GM08714 (cell line): ENCODE results near the gene TMEM69.
"Not testable (repeated sequence)": the region's sequence is repeated elsewhere in the genome, so short reads cannot be mapped to it uniquely, and the experiment has no call there.

Experiments used
- H3K4me3 ChIP-seq: fragments of 200-500 bp; sonication (Bioruptor generic); 2 replicates; pipeline ENCODE4 v1.5.1; 2014; ENCODE audit warnings: mild to moderate bottlenecking, low read length, inconsistent platforms
- ZNF274 ChIP-seq: IDR thresholded peaks from 2 replicates; pipeline ENCODE4 v1.6.1; 2012; ENCODE audit warnings: mild to moderate bottlenecking, low read depth, low read length

The TMEM69 gene

DNA sequence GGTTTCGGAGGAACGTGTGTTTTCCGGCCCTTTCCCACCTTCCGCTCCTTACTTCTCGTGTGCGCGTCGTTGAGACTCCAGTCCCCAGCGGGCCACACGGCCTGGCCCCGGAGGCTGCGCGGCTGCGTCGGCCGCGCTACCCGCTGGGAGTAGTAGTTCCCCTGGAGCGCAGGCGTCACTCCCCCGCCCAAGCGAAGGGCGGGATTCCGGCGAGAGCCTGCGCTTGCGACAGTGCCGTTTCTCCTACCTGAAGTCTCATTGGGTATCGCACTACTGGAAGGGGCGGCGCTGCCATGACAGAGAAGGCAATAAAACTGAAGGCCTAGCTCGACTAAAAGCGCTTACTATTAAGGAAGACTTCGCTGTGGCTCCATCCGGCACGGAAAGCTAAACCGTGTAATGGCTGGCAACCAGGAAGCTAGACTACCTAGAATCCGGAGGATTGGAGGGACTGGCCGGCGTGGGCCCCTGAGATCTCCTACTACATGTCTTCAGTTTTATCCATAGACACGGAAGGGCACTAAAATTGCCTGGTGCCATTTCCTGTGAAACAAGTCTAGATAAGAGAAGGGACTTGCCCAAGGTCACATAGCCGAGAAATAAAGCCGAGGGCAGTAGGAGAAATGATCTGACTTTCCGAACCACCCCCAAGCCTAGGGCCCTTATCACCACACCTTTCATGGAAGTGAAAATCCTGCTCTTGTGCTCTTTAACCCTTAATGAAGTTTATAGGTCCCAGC lies 797 bp upstream of the TMEM69 start:
- no peak for TF ChIP-seq ZNF274
- H3K4me3 ChIP-seq, result peak overlapping the region; percentile 78

DNA sequence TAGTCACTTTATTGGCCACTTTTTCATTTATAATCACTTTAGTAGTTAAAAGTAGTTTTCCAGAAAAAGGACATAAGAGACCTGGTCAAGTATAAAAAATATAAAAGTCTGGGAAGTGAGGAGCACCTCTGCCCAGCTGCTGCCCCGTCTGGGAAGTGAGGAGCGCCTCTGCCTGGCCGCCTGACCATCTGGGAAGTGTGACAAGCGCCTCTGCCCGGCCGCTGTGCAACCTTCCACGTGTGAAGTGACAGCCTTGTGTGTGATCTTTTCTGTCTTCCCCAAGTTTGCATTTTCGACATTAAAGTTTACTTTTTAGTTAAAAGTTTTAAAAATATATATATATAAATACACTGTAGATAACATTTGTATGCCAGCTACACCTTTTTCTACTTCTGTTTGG lies 5.8 kb downstream of the TMEM69 start:
- H3K4me3 ChIP-seq, result not testable (repeated sequence)

DNA sequence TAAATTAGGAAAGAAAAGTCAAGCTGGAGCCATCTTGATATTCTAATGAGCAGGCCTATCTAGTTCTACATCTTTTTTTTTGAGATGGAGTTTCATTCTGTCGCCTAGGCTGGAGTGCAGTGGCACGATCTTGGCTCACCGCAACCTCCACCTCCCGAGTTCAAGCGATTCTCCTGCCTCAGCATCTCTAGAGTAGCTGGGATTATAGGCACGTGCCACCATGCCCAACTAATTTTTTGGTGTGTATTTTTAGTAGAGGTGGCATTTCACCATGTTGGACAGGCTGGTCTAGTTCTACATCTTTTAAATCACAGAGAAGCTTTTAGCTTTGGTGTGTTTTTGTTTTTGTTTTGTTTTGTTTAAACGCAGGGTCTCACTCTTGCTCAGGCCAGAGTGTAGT lies 6.8 kb downstream of the TMEM69 start:
- TF ChIP-seq ZNF274, result no peak
- no peak overlapping the region for H3K4me3 ChIP-seq

DNA sequence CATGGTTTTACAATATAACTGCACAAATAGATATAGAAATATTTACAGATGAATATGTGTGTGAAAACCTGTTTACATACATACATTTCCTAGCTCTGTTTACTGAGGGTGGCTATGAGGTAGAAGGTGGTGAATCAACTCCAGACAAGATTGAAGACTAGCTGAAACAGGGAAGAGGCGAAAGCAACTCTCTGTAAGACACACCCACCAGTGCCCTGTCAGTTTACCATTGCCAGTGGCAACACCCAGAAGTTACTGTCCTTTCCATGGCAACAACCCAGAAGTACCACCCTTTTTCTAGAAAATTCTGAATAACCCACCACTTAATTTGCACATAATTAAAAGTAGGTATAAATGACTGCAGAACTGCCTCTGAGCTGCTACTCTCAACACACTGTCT lies 16.7 kb downstream of the TMEM69 start:
- H3K4me3 ChIP-seq, result no peak overlapping the region
- TF ChIP-seq ZNF274, result no peak

DNA sequence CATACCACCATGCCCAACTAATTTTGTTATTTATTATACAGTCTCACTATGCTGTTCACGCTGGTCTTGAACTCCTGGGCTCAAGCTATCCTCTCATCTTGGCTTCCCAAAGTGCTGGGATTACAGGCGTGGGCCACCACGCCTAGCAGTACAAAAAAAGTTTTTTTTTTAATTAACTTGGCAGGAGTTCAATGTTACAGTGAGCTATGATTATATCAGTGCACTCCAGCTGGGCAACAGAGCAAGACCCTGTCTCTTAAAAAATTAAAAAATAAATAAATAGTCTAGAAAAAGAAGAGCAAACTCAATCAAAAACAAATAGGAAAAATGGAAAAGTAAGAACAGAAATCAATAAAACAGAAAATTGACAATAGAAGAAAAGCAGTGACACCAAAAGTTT lies 25.7 kb downstream of the TMEM69 start:
- no peak overlapping the region for H3K4me3 ChIP-seq
- no peak for TF ChIP-seq ZNF274

DNA sequence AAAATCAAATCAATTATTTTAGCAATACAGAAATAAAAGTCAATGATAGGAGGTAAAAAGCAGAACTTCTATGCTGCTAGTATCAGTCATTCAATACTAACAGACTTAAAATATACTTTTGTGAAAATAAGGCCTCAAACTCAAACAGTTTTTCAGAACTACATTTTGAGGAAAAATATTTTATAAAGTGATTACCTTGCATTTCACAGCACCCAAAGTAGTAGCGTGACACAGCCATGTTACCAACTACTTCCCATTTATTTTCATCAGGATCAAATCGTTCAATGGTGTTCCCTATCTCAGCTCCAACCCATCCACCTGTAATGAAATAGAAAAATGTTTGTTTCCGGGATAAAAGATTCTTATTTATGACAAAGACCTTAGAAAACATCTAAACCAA lies 28.7 kb downstream of the TMEM69 start:
- TF ChIP-seq ZNF274, result no peak
- H3K4me3 ChIP-seq, result no peak overlapping the region

DNA sequence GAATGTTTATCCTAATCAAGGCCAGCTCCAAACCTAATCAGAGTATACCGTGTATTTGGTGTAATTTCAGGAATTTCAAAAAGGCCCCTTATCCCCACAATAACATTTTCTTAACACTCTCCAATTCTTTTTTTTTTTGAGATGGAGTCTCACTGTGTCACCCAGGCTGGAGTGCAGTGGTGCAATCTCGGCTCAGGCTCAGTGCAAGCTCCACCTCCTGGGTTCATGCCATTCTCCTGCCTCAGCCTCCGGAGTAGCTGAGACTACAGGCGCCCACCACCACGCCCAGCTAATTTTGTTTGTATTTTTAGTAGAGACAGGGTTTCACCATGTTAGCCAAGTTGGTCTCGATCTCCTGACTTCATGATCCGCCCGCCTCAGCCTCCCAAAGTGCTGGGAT lies 29.4 kb downstream of the TMEM69 start:
- not testable (repeated sequence) for H3K4me3 ChIP-seq

DNA sequence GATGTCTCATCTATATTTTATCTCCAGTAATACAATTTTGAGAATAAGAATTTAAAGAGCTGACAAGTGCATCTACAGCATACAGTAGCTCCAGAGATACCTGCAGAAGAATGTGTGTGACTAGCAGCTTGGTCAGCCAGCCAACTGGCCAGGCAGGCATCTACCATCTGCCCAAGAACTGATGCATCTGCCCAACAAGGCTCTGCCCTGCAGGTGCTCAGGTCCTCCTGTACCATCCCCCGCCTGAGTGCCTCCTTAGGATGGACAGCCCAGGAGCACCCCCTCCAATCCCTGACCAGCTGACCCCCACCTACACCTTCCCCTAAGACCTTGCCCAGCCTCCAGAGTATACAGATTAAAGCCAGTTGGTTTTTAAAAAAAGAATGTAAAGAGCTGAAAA lies 30.3 kb downstream of the TMEM69 start:
- no peak for TF ChIP-seq ZNF274
- H3K4me3 ChIP-seq, result no peak overlapping the region

DNA sequence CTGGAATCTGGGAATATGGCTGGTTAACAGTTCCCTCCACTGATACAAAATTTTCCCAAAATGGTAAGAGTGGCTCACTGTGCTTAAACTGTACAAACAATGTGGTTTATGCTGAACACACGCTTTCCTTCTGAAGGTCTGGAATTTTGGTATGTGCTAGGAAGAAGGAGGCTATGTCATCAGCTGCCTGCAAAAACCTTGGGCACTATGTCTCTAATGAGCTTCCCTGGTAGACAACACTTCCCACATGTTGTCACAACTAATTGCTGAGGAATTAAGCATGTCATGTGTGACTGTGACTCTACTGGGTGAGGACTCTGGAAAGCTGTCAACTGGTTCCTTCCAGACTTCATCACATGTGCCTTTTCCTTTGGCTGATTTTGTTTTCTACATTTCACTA lies 33.2 kb downstream of the TMEM69 start:
- no peak for TF ChIP-seq ZNF274
- H3K4me3 ChIP-seq, result no peak overlapping the region

DNA sequence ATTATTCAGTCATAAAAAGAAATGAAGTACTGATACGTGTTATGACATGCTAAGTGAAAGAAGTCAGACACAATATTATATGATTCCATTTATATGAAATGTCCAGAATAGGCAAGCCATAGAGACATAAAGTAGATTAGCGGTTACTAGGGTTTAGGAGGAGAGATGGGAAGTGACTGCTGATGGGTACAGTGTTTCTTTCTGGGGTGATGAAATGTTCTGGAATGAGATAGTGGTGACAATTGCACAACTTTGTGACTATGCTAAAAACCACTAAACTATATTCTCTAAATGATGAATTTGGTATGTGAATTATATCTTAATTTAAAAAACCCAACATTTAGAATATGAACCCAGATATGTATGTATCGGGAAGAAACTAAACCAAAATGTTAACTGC lies 34.8 kb downstream of the TMEM69 start:
- H3K4me3 ChIP-seq, result no peak overlapping the region
- no peak for TF ChIP-seq ZNF274

DNA sequence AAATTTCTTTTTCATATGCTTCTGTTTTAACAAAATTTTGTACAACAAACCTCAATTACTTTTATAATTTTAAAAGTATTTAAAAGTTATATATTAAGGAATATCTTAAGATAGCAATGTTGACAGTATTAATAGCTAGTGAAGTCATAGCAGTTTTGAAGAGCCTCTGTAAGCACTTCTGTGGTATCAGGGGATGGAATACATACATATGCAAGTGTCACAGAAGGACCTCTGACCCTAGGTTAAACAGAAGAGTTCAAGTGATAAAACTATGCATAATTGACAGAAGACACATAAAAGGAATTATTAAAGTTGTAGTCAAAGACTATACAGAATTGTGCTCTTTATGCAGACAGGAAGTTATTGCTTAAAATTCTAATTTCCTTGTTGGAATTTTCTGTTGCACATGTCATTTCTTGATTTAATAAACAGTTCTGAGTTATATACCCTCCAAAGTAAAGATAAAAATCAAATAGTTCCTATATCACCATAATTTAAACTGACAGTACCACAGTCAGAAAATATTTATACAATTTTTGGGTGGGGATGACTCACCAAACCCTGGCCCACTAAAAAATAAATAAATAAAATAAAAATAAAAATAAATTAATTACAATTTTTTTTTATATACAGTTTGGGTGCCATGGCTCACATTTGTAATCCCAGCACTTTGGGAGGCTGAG lies 35.4 kb downstream of the TMEM69 start:
- no peak for TF ChIP-seq ZNF274

DNA sequence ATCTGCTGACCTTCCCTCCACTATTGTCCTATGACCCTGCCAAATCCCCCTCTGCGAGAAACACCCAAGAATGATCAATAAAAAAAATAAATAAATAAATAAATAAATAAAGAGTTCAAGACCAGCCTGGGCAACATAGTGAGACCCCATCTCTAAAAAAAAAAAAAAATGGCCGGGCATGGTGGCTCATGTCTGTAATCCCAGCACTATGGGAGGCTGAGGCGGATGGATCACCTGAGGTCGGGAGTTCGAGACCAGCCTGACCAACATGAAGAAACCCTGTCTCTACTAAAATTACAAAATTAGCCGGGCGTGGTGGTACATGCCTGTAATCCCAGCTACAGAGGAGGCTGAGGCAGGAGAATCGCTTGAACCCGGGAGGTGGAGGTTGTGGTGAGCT lies 38.0 kb downstream of the TMEM69 start:
- H3K4me3 ChIP-seq, result not testable (repeated sequence)

More for the DNA sequence above, 35.4 kb downstream of the TMEM69 start:
- no peak overlapping the region for H3K4me3 ChIP-seq

DNA sequence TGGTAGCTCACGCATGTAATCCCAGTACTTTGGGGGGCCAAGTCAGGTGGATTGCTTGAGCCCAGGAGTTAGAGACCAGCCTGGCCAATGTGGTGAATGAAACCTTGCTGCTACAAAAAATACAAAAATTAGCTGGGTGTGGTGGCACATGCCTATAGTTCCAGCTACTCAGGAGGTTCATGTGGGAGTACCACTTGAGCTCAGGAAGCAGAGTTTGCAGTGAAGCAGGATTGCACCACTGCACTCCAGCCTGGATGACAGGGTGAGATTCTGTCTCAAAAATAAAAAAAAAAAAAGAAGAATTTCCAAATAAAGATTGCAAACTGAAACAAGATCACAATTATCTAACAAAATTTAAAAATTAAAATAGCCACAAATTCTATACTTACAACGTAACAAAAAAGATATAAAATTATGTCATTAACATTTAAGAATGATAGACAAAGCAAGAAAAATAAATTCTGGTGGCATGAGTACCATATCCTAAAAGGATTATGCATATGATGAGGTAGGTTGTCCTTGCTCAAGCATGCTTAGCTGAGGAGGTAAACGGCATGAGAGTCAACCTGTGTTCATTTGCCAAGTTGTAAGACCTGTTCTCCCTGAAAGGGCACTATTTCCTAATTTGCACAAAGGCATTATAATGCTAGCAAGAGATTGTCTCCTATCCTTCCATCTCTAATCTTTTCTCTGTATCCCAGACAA lies 42.2 kb downstream of the TMEM69 start:
- TF ChIP-seq ZNF274, result no peak
- no peak overlapping the region for H3K4me3 ChIP-seq

DNA sequence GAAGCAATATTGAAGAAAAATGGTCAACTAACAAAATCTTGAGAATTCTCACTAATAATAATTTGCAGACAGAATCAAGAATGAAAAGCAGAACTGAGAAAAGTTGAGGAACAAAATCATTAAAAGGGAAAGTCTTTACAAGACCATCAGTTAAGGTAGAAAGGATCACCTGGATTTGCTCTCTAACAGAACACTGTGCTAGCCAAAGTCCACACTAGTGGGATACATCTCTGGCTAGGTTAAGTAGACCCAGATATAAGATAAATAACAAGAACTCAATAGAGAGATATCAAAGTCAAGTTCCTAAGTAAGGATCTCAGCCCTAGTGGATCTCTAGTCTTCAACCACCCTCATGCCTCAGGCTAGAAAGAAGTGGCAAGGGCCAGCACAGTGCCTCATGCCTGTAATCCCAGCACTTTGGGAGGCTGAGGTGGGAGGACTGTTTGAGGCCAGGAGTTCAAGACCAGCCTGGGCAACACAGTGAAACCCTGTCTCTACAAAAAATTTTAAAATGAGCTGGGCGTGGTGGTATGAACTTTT lies 42.9 kb downstream of the TMEM69 start:
- no peak for TF ChIP-seq ZNF274
- no peak overlapping the region for H3K4me3 ChIP-seq

DNA sequence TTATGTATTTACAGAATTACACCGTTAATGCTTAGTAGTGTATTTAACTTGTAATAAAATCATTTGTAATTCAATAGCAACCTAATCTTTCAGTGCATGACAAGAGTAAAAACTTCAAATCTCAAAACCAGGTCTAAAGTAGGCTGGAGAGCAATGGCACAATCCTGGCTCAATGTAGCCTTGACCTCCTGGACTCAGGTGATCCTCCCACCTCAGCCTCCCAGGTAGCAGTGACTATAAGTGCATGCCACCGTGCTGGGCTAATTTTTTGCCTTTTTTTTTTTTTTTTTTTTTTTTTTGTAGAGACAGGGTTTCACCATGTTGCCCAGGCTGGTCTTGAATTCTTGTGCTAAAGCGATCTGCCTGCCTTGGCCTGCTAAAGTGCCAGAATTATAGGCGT lies 51.2 kb downstream of the TMEM69 start:
- TF ChIP-seq ZNF274, result no peak
- no peak overlapping the region for H3K4me3 ChIP-seq

DNA sequence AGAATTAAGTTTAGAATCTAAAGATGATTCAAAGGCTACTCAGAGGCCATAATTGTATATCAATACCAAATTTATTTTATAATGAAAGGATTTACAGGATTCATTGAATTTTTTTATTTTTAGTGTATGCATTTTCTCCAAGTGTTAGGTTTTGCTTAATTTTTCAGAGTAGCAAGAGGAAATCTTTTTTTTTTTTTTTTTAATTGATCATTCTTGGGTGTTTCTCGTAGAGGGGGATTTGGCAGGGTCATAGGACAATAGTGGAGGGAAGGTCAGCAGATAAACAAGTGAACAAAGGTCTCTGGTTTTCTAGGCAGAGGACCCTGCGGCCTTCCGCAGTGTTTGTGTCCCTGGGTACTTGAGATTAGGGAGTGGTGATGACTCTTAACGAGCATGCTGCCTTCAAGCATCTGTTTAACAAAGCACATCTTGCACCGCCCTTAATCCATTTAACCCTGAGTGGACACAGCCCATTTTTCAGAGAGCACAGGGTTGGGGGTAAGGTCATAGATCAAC lies 51.7 kb downstream of the TMEM69 start:
- not testable (repeated sequence) for H3K4me3 ChIP-seq
